Testis (tissue), 3 donors: ENCODE data around the gene OTUD3. TPM values are rescaled to one million over a fixed set of nuclear protein-coding genes. Genes with fewer than 3 reads are reported as not detected.

Experiments
- DNase-seq: peaks from one replicate; pipeline ENCODE4 v3.0.0-alpha.2; 2019
- H3K27ac ChIP-seq, 2 donors: fragments of 200-600 bp; sonication (generic); one replicate each; pipeline ENCODE4 v1.5.1; 2019
- H3K27me3 ChIP-seq: fragments of 200-600 bp; sonication (generic); one replicate; pipeline ENCODE4 v1.5.1; 2019
- H3K36me3 ChIP-seq: fragments of 200-600 bp; sonication (generic); one replicate; pipeline ENCODE4 v1.5.1; 2017; ENCODE audit warnings: low read depth; ENCODE audit errors: missing control alignments
- H3K4me1 ChIP-seq: fragments of 200-600 bp; sonication (generic); one replicate; pipeline ENCODE4 v1.5.1; 2019
- H3K4me3 ChIP-seq, 2 donors: fragments of 200-600 bp; sonication (generic); one replicate each; pipeline ENCODE4 v1.5.1; 2017 to 2019
- H3K9me3 ChIP-seq: fragments of 200-600 bp; sonication (generic); one replicate; pipeline ENCODE4 v1.5.1; 2017
- POLR2A ChIP-seq: fragments of 450-650 bp; IDR thresholded peaks from one replicate; pipeline ENCODE4 v1.6.1; 2017; ENCODE audit warnings: antibody characterized with exemption, mild to moderate bottlenecking, moderate library complexity
- WGBS, 2 donors: methylation state at CpG; one replicate each; pipeline ENCODE4 v1.1.5; 2018; 5-methylcytosine and 5-hydroxymethylcytosine counted together
- intact Hi-C: fragments of 100-400 bp; cut with DNase I; formaldehyde crosslinking; loops from one replicate; pipeline ENCODE4 v1.15.1; 2023; ENCODE audit warnings: low total_unique reads
- polyA plus RNA-seq: library from polyadenylated mRNA; stranded (reverse); fragments of 350-450 nt; fragmentation: Illumina TruSeq; extraction: RNeasy Lipid Tissue Mini Kit (QIAGEN cat#74804); gene quantifications from one replicate; pipeline ENCODE4 v1.2.3, GENCODE V29; 2014; ENCODE audit warnings: low read depth, low replicate concordance; ENCODE audit not compliant: insufficient read depth
- total RNA-seq, 2 donors: library from RNA; depleted of rRNA; stranded (reverse); fragments of >200 nt; gene quantifications; one replicate each; pipeline ENCODE4 v1.2.3, GENCODE V29; 2016
- TF ChIP-seq, protein P1 (sequence below), 3 experiments: fragments of 450-650 bp in 2 of 3; fragments of 200-600 bp in 1 of 3; sonication (generic) in 1 of 3; IDR thresholded peaks; one replicate each; pipeline ENCODE4 v1.5.1; 2016 to 2019; ENCODE audit warnings: antibody characterized with exemption in 3 of 3, mild to moderate bottlenecking in 2 of 3, moderate library complexity in 1 of 3

The OTUD3 gene
- total and polyA plus RNA-seq, 3 donors from 2014 or later: 22.8 to 37.6 (median 29.7) TPM

DNA sequence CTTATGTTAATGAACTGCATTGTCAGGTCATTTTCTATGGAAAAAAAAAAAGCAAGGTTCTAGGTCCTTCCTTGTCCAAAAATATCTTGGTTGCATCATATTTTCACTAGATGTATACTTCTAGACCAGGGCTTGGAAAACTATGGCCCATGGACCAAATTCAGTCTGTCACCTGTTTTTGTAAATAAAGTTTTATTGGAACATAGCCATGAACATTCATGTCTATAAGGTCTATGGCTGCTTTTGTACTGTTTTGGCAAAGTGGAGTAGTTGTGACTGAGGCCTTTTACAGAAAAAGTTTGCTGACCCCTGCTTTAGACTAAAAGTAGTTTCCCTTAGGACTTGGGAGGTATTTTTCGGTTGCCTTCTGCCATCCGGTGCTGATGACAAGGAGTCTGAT is 60.5 kb downstream of the OTUD3 start:
- Histone ChIP-seq H3K4me3 (no peak overlapping the region), H3K36me3 (no peaks in the 10 kb centered on the region), H3K27me3 (no peaks in the 10 kb centered on the region), H3K4me1 (peaks cover 4% of the 10 kb centered on the region), H3K9me3 (no peaks in the 10 kb centered on the region), H3K27ac (no peak overlapping the region)
- TF ChIP-seq, protein P1, sequence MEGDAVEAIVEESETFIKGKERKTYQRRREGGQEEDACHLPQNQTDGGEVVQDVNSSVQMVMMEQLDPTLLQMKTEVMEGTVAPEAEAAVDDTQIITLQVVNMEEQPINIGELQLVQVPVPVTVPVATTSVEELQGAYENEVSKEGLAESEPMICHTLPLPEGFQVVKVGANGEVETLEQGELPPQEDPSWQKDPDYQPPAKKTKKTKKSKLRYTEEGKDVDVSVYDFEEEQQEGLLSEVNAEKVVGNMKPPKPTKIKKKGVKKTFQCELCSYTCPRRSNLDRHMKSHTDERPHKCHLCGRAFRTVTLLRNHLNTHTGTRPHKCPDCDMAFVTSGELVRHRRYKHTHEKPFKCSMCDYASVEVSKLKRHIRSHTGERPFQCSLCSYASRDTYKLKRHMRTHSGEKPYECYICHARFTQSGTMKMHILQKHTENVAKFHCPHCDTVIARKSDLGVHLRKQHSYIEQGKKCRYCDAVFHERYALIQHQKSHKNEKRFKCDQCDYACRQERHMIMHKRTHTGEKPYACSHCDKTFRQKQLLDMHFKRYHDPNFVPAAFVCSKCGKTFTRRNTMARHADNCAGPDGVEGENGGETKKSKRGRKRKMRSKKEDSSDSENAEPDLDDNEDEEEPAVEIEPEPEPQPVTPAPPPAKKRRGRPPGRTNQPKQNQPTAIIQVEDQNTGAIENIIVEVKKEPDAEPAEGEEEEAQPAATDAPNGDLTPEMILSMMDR (IDR thresholded peaks at IDR 0.05): no peak
- TF ChIP-seq POLR2A: no peak
- no peak for DNase-seq
- intact Hi-C loops: no loop called here
- WGBS, 2 donors: 57 to 89% methylated on average over 2 of the region's 2 CpGs

DNA sequence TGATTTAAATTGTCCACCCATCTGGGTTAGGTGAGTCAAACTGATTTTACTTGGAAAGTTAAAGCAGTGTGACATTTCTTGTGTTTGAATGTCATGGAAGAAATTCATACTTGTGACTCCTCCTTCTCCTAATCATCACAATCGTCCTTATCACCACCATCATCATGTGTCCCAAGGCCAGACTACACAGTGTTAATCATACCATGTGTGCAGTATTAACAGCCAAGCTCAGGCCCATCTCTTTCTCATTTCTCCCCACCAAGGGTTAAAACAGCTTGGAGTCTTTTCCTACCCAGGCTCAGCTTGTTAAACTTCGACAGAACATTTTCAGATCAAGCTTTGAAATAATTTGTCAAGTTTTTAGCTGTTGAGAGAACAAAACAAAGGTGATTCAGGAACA is 63.7 kb downstream of the OTUD3 start:
- H3K27me3 ChIP-seq: no peaks in the 10 kb centered on the region
- no peak overlapping the region for H3K4me3 ChIP-seq
- H3K4me1 ChIP-seq: peaks cover 4% of the 10 kb centered on the region
- TF ChIP-seq, protein P1 (IDR thresholded peaks at IDR 0.05): no peak
- TF ChIP-seq POLR2A: no peak
- intact Hi-C loops: no loop called here
- H3K9me3 ChIP-seq: no peaks in the 10 kb centered on the region
- WGBS, 2 donors: 37 to 42% methylated on average over 2 of the region's 2 CpGs
- no peak for DNase-seq
- no peak overlapping the region for H3K27ac ChIP-seq
- no peaks in the 10 kb centered on the region for H3K36me3 ChIP-seq

DNA sequence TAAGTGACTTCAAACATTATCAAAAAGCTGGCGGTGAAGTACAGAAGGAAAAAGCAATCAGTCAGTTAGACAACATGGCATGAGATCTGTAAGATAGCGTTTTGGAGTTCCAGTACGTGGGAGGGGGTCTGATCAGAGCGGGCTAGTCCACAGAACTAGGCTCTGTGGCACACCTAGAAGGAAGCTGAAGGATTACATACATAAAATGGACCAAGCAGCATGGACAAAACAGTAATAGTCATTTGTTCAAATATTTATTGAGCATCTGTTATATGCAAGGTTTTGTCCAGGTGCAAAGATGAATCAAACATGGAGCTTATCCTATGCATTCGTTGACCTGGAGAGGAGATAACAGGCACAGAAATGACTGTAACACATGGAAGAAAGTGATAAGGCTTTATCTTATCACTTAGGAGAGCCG is 64.1 kb downstream of the OTUD3 start:
- no peak for DNase-seq
- H3K4me1 ChIP-seq: peaks cover 4% of the 10 kb centered on the region
- 62 to 73% methylated on average over 6 of the region's 6 CpGs for WGBS, 2 donors
- no peak overlapping the region for H3K27ac ChIP-seq
- TF ChIP-seq, protein P1 (IDR thresholded peaks at IDR 0.05): no peak
- TF ChIP-seq POLR2A: no peak
- H3K36me3 ChIP-seq: no peaks in the 10 kb centered on the region
- H3K27me3 ChIP-seq: no peaks in the 10 kb centered on the region
- intact Hi-C loops: no loop called here
- H3K9me3 ChIP-seq: no peaks in the 10 kb centered on the region
- H3K4me3 ChIP-seq: no peak overlapping the region

DNA sequence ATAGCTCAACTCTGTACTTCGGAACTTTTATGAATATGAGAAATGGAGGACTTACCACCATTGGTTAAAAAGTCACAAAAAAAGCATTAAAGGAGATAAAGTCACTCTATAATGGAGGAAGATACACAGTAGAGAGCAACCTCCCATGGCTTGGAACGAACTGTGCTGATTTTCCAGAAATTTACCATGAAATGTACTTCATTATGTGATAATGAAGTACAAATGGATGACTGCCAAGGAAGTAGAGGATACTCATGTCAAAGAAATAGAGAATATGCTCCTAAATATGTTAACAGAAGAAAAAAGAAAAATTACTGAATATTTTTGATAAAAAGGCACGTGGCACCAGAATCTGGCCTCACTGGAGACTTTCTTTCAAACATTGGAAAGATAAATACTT is 64.8 kb downstream of the OTUD3 start:
- Histone ChIP-seq H3K27me3 (no peaks in the 10 kb centered on the region), H3K4me1 (peaks cover 4% of the 10 kb centered on the region), H3K36me3 (no peaks in the 10 kb centered on the region), H3K9me3 (no peaks in the 10 kb centered on the region), H3K27ac (no peak overlapping the region), H3K4me3 (no peak overlapping the region)
- 47 to 59% methylated on average over 3 of the region's 3 CpGs for WGBS, 2 donors
- TF ChIP-seq, protein P1 (IDR thresholded peaks at IDR 0.05): no peak
- no peak for TF ChIP-seq POLR2A
- intact Hi-C loops: no loop called here
- DNase-seq: no peak

DNA sequence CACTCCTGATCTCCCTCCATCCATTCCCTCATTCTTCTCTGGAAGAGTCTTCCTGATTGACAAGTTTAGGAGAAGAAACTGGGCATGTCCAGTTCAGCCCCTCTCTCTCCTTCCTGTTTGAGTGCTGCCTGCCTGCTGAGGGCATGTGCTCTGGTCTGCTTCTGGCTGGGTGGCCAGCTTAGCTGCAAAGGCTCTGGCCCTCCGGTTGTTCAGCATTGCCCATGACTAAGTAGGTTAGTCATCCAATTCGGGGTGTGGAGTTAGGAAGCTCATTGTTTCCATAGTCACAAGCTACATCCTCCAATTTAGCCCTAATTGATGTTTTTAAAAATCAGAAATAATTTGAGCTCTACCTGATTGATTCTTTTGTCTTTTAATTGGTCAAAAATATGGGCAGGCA is 66.8 kb downstream of the OTUD3 start:
- WGBS, 2 donors: 78 to 88% methylated on average over 2 of the region's 2 CpGs
- Histone ChIP-seq H3K9me3 (no peaks in the 10 kb centered on the region), H3K4me3 (no peak overlapping the region), H3K27me3 (no peaks in the 10 kb centered on the region), H3K36me3 (no peaks in the 10 kb centered on the region), H3K27ac (no peak overlapping the region), H3K4me1 (peaks cover 4% of the 10 kb centered on the region)
- TF ChIP-seq, protein P1 (IDR thresholded peaks at IDR 0.05): no peak
- DNase-seq: no peak
- intact Hi-C loops: no loop called here
